ENCODE data around the gene HGD. TPM values are rescaled to one million over a fixed set of nuclear protein-coding genes. Genes with fewer than 3 reads are reported as not detected.

The HGD gene
- total and polyA plus RNA-seq, 2 donors (not counting 3 experiments of a cell fraction or from before 2014, with no cell fraction given) = 0.18 to 0.22 TPM

DNA sequence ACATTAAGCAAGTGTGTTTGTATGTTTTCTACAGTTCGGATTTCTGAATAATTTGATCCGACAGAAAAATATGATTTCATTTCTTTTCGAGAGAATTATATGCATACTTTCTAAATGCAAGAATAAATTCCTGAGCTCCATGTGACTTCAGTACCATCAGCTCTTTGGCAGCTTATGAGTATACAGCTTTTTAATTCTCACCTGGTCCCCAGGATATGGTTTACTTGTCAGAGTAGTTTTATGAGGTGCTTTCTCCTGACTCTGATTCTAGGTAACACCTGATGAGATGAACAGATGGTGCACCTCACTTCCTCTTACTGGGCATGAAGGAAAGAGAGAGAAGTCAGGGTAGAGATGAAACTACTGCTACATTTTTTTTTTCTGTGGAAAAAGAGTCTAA is 3.1 kb downstream of the HGD start:
- Histone ChIP-seq H3K27ac (ENCODE audit: insufficient read depth, low read depth, low read length) (peak overlapping the region; percentile 63), H3K27me3 (ENCODE audit: control insufficient read depth in 2 of 2, insufficient read depth in 2 of 2, low read length in 2 of 2) (no peaks in the 10 kb centered on the region)

More for the DNA sequence above, 3.1 kb downstream of the HGD start:
- no peak for TF ChIP-seq MYC (IDR thresholded peaks at IDR 0.05; ENCODE audit: low read depth, low read length)
- TF ChIP-seq, protein P1, sequence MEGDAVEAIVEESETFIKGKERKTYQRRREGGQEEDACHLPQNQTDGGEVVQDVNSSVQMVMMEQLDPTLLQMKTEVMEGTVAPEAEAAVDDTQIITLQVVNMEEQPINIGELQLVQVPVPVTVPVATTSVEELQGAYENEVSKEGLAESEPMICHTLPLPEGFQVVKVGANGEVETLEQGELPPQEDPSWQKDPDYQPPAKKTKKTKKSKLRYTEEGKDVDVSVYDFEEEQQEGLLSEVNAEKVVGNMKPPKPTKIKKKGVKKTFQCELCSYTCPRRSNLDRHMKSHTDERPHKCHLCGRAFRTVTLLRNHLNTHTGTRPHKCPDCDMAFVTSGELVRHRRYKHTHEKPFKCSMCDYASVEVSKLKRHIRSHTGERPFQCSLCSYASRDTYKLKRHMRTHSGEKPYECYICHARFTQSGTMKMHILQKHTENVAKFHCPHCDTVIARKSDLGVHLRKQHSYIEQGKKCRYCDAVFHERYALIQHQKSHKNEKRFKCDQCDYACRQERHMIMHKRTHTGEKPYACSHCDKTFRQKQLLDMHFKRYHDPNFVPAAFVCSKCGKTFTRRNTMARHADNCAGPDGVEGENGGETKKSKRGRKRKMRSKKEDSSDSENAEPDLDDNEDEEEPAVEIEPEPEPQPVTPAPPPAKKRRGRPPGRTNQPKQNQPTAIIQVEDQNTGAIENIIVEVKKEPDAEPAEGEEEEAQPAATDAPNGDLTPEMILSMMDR (IDR thresholded peaks at IDR 0.05; ENCODE audit: extremely low read depth in 1 of 2, insufficient read depth in 1 of 2, low read depth in 1 of 2, low read length in 2 of 2) = no peak
- TF ChIP-seq JUN (IDR thresholded peaks at IDR 0.05; ENCODE audit: borderline replicate concordance, insufficient read depth, insufficient read length, low read depth) = no peak
- no peak for TF ChIP-seq FOS (IDR thresholded peaks at IDR 0.05; ENCODE audit: borderline replicate concordance, insufficient read depth, low read length)
- no peak for TF ChIP-seq POLR2A (IDR thresholded peaks at IDR 0.05; ENCODE audit: low read depth, low read length)
- TF ChIP-seq GATA2 (IDR thresholded peaks at IDR 0.05; ENCODE audit: insufficient read depth, insufficient read length, low read depth, low read length) = no peak
- TF ChIP-seq, protein P2, sequence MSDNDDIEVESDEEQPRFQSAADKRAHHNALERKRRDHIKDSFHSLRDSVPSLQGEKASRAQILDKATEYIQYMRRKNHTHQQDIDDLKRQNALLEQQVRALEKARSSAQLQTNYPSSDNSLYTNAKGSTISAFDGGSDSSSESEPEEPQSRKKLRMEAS (IDR thresholded peaks at IDR 0.05; ENCODE audit: insufficient read depth, insufficient read length) = no peak
- TF ChIP-seq POLR2AphosphoS5 (IDR thresholded peaks at IDR 0.05; ENCODE audit: insufficient read depth, low read depth, low read length) = no peak
- no peak for TF ChIP-seq EZH2 (IDR thresholded peaks at IDR 0.05; ENCODE audit: borderline replicate concordance, low read depth, low read length, severe bottlenecking)
- DNase-seq (ENCODE audit: low read depth, low spot score) (no peak), FAIRE-seq (peak; percentile 12)
- H3K9me1 ChIP-seq (replicated peaks; ENCODE audit: control insufficient read depth, extremely low read depth, insufficient read depth, low read length) = no peaks in the 10 kb centered on the region
- ChIA-PET POLR2A (interaction anchor here (0.6 to 1.7 kb wide), 6 partner anchors 15 to 439 kb away, joined by 3 to 7 read pairs (median 4); partner anchors contain the start of genes GTF2E1, NDUFB4 and RABL3), CTCF (interaction anchor here (0.8 to 2.3 kb wide), 14 partner anchors 9 to 262 kb away, joined by 3 to 23 read pairs (median 5); partner anchors contain the start of genes GTF2E1, NDUFB4 and RABL3)
- peak overlapping the region; percentile 82 for H3K4me2 ChIP-seq (ENCODE audit: insufficient read depth, low read length)
- dilution Hi-C loops (cut with MboI; ENCODE audit: extremely low pct_ligation_motif_present, low sequenced_read_pairs) (no loop called here), intact Hi-C loops (cut with micrococcal nuclease) (loop anchor here (1.0 to 10.0 kb wide), 7 partner anchors 14 to 616 kb away; partner anchors contain the start of genes GTF2E1, NDUFB4 and RABL3)
- H2AFZ ChIP-seq (ENCODE audit: low read depth, low read length) = peak overlapping the region; percentile 80
- H3K36me3 ChIP-seq (ENCODE audit: control insufficient read depth in 2 of 2, extremely low read depth in 1 of 2, insufficient read depth in 2 of 2, low read length in 2 of 2) = no peaks in the 10 kb centered on the region
- H3K4me1 ChIP-seq (ENCODE audit: control insufficient read depth, extremely low read depth, insufficient read depth, low read length) = peaks cover 21% of the 10 kb centered on the region
- H3K9ac ChIP-seq (replicated peaks; ENCODE audit: extremely low read depth, insufficient read depth, low read length) = peak overlapping the region; percentile 30
- H4K20me1 ChIP-seq (replicated peaks; ENCODE audit: control insufficient read depth, extremely low read depth, insufficient read depth, low read length) = no peaks in the 10 kb centered on the region
- no TSS peak for BruUV-seq (replicated peaks)
- H3K4me3 ChIP-seq (replicated peaks in 1 of 3; ENCODE audit: insufficient read depth in 1 of 3, low read depth in 1 of 3, low read length in 3 of 3) = peak overlapping the region in 1 of 3 experiments; percentile 36
- no peaks in the 10 kb centered on the region for H3K9me3 ChIP-seq (replicated peaks; ENCODE audit: control insufficient read depth, insufficient read depth, low read length)
- H3K79me2 ChIP-seq (ENCODE audit: control insufficient read depth, insufficient read depth, low read length) = no peaks in the 10 kb centered on the region
